HUES6 (cell line): ENCODE measurements around the gene ITGA11.

Experiments
- H3K27ac ChIP-seq: 2 replicates; pipeline ENCODE4 v1.7.0; 2013; ENCODE audit warnings: low read depth, mild to moderate bottlenecking, low read length, inconsistent platforms
- H3K27me3 ChIP-seq: 2 replicates; pipeline ENCODE4 v1.6.1; 2013; ENCODE audit warnings: low read length; ENCODE audit not compliant: control insufficient read depth, insufficient read depth
- H3K36me3 ChIP-seq: 2 replicates; pipeline ENCODE4 v1.6.1; 2013; ENCODE audit warnings: low read length; ENCODE audit not compliant: control insufficient read depth, insufficient read depth
- H3K4me1 ChIP-seq: 2 replicates; pipeline ENCODE4 v1.6.1; 2013; ENCODE audit warnings: low read length; ENCODE audit not compliant: control insufficient read depth, insufficient read depth
- H3K4me3 ChIP-seq: 2 replicates; pipeline ENCODE4 v1.5.1; 2013; ENCODE audit warnings: low read depth, low read length
- H3K9ac ChIP-seq: one replicate; pipeline ENCODE4 v1.6.1; 2013; ENCODE audit warnings: mild to moderate bottlenecking, low read length
- H3K9me3 ChIP-seq: 2 replicates; pipeline ENCODE4 v1.6.1; 2013; ENCODE audit warnings: low read depth, low read length; ENCODE audit not compliant: control insufficient read depth, insufficient read depth

The ITGA11 gene

GRCh38 chr15:68410466-68411342 lies 21.3 kb downstream of the ITGA11 start:
- H3K27me3 ChIP-seq, result no peaks in the 10 kb centered on the region
- H3K9me3 ChIP-seq, result no peaks in the 10 kb centered on the region
- H3K27ac ChIP-seq, result no peak overlapping the region
- H3K36me3 ChIP-seq, result no peaks in the 10 kb centered on the region
- no peaks in the 10 kb centered on the region for H3K4me1 ChIP-seq
- no peak overlapping the region for H3K4me3 ChIP-seq
- no peak overlapping the region for H3K9ac ChIP-seq

GRCh38 chr15:68409736-68410370 lies 22.1 kb downstream of the ITGA11 start:
- Histone ChIP-seq H3K36me3 (no peaks in the 10 kb centered on the region), H3K27ac (no peak overlapping the region), H3K9me3 (no peaks in the 10 kb centered on the region), H3K4me1 (no peaks in the 10 kb centered on the region), H3K27me3 (no peaks in the 10 kb centered on the region), H3K4me3 (no peak overlapping the region), H3K9ac (no peak overlapping the region)

GRCh38 chr15:68408971-68409370 lies 23.0 kb downstream of the ITGA11 start:
- H3K9ac ChIP-seq, result no peak overlapping the region
- no peaks in the 10 kb centered on the region for H3K4me1 ChIP-seq
- H3K27me3 ChIP-seq, result no peaks in the 10 kb centered on the region
- no peaks in the 10 kb centered on the region for H3K9me3 ChIP-seq
- H3K36me3 ChIP-seq, result no peaks in the 10 kb centered on the region
- H3K4me3 ChIP-seq, result no peak overlapping the region
- no peak overlapping the region for H3K27ac ChIP-seq

- Histone ChIP-seq H3K27ac (no peak overlapping the region), H3K9me3 (no peaks in the 10 kb centered on the region), H3K36me3 (no peaks in the 10 kb centered on the region), H3K9ac (no peak overlapping the region), H3K27me3 (no peaks in the 10 kb centered on the region), H3K4me1 (no peaks in the 10 kb centered on the region), H3K4me3 (no peak overlapping the region)
Measured at GRCh38 chr15:68407886-68408881, 23.8 kb downstream of the ITGA11 start.

- Histone ChIP-seq H3K4me3 (no peak overlapping the region), H3K27me3 (no peaks in the 10 kb centered on the region), H3K27ac (no peak overlapping the region), H3K9ac (no peak overlapping the region), H3K4me1 (no peaks in the 10 kb centered on the region), H3K9me3 (no peaks in the 10 kb centered on the region), H3K36me3 (no peaks in the 10 kb centered on the region)
Measured at GRCh38 chr15:68407141-68407885, 24.6 kb downstream of the ITGA11 start.

GRCh38 chr15:68405378-68406250 lies 26.3 kb downstream of the ITGA11 start:
- no peaks in the 10 kb centered on the region for H3K9me3 ChIP-seq
- no peak overlapping the region for H3K4me3 ChIP-seq
- H3K27ac ChIP-seq, result no peak overlapping the region
- H3K27me3 ChIP-seq, result no peaks in the 10 kb centered on the region
- H3K4me1 ChIP-seq, result no peaks in the 10 kb centered on the region
- H3K36me3 ChIP-seq, result no peaks in the 10 kb centered on the region
- H3K9ac ChIP-seq, result no peak overlapping the region

GRCh38 chr15:68404056-68404798 lies 27.7 kb downstream of the ITGA11 start:
- Histone ChIP-seq H3K9ac (no peak overlapping the region), H3K27ac (no peak overlapping the region), H3K4me3 (no peak overlapping the region), H3K4me1 (no peaks in the 10 kb centered on the region), H3K36me3 (no peaks in the 10 kb centered on the region), H3K9me3 (no peaks in the 10 kb centered on the region), H3K27me3 (no peaks in the 10 kb centered on the region)

- no peaks in the 10 kb centered on the region for H3K9me3 ChIP-seq
- no peaks in the 10 kb centered on the region for H3K4me1 ChIP-seq
- no peak overlapping the region for H3K27ac ChIP-seq
- no peaks in the 10 kb centered on the region for H3K36me3 ChIP-seq
- no peak overlapping the region for H3K9ac ChIP-seq
- H3K27me3 ChIP-seq, result no peaks in the 10 kb centered on the region
- no peak overlapping the region for H3K4me3 ChIP-seq
Measured at GRCh38 chr15:68403161-68403941, 28.6 kb downstream of the ITGA11 start.
